Measurements from ENCODE around the gene SLC24A2.

SLC24A2 gene

GRCh38 chr9:19781240-19781639, 7.6 kb downstream of the SLC24A2 start:
- H3K9ac ChIP-seq (ENCODE audit: low read length): no peak overlapping the region
- no peaks in the 10 kb centered on the region for H3K4me1 ChIP-seq (ENCODE audit: insufficient read depth, low read length, severe bottlenecking)
- no peaks in the 10 kb centered on the region for H3K9me2 ChIP-seq (ENCODE audit: low read depth, low read length)
- H3K27me3 ChIP-seq (ENCODE audit: insufficient read depth, low read length): no peaks in the 10 kb centered on the region
- no peak overlapping the region for H3K4me3 ChIP-seq (ENCODE audit: low read depth, low read length, poor library complexity, severe bottlenecking)
- no peaks in the 10 kb centered on the region for H3F3A ChIP-seq (ENCODE audit: insufficient read depth, low read length)
- H3K79me2 ChIP-seq (ENCODE audit: insufficient read depth, low read length): no peaks in the 10 kb centered on the region
- H3K4me2 ChIP-seq (ENCODE audit: low read length): no peak overlapping the region
- no peak overlapping the region for H2AFZ ChIP-seq (ENCODE audit: low read length)
- no peaks in the 10 kb centered on the region for H3K36me3 ChIP-seq (ENCODE audit: insufficient read depth, low read length)
- no peak overlapping the region for H3K27ac ChIP-seq (ENCODE audit: low read depth, low read length, poor library complexity, severe bottlenecking)
- no peaks in the 10 kb centered on the region for H4K20me1 ChIP-seq (ENCODE audit: insufficient read depth, low read length)
- TF ChIP-seq, protein P1, sequence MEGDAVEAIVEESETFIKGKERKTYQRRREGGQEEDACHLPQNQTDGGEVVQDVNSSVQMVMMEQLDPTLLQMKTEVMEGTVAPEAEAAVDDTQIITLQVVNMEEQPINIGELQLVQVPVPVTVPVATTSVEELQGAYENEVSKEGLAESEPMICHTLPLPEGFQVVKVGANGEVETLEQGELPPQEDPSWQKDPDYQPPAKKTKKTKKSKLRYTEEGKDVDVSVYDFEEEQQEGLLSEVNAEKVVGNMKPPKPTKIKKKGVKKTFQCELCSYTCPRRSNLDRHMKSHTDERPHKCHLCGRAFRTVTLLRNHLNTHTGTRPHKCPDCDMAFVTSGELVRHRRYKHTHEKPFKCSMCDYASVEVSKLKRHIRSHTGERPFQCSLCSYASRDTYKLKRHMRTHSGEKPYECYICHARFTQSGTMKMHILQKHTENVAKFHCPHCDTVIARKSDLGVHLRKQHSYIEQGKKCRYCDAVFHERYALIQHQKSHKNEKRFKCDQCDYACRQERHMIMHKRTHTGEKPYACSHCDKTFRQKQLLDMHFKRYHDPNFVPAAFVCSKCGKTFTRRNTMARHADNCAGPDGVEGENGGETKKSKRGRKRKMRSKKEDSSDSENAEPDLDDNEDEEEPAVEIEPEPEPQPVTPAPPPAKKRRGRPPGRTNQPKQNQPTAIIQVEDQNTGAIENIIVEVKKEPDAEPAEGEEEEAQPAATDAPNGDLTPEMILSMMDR (IDR thresholded peaks at IDR 0.05; ENCODE audit: low read length): no peak
- TF ChIP-seq EZH2 (IDR thresholded peaks at IDR 0.05; ENCODE audit: borderline replicate concordance, low read length): no peak
- no peaks in the 10 kb centered on the region for H3K9me3 ChIP-seq (ENCODE audit: low read length)

GRCh38 chr9:19771446-19771845, 17.4 kb downstream of the SLC24A2 start:
- Histone ChIP-seq H3K9me2 (ENCODE audit: low read depth, low read length) (no peaks in the 10 kb centered on the region), H2AFZ (ENCODE audit: low read length) (no peak overlapping the region), H4K20me1 (ENCODE audit: insufficient read depth, low read length) (no peaks in the 10 kb centered on the region), H3K4me2 (ENCODE audit: low read length) (no peak overlapping the region), H3F3A (ENCODE audit: insufficient read depth, low read length) (no peaks in the 10 kb centered on the region), H3K4me3 (ENCODE audit: low read depth, low read length, poor library complexity, severe bottlenecking) (no peak overlapping the region), H3K36me3 (ENCODE audit: insufficient read depth, low read length) (no peaks in the 10 kb centered on the region), H3K27me3 (ENCODE audit: insufficient read depth, low read length) (no peaks in the 10 kb centered on the region), H3K9me3 (ENCODE audit: low read length) (no peaks in the 10 kb centered on the region), H3K9ac (ENCODE audit: low read length) (no peak overlapping the region), H3K79me2 (ENCODE audit: insufficient read depth, low read length) (no peaks in the 10 kb centered on the region), H3K27ac (ENCODE audit: low read depth, low read length, poor library complexity, severe bottlenecking) (no peak overlapping the region), H3K4me1 (ENCODE audit: insufficient read depth, low read length, severe bottlenecking) (no peaks in the 10 kb centered on the region)
- TF ChIP-seq EZH2 (IDR thresholded peaks at IDR 0.05; ENCODE audit: borderline replicate concordance, low read length): no peak
- TF ChIP-seq, protein P1 (IDR thresholded peaks at IDR 0.05; ENCODE audit: low read length): no peak

GRCh38 chr9:19770973-19771372, 17.9 kb downstream of the SLC24A2 start:
- H3K4me3 ChIP-seq (ENCODE audit: low read depth, low read length, poor library complexity, severe bottlenecking): no peak overlapping the region
- no peaks in the 10 kb centered on the region for H4K20me1 ChIP-seq (ENCODE audit: insufficient read depth, low read length)
- no peaks in the 10 kb centered on the region for H3K27me3 ChIP-seq (ENCODE audit: insufficient read depth, low read length)
- no peaks in the 10 kb centered on the region for H3K9me3 ChIP-seq (ENCODE audit: low read length)
- H3K4me1 ChIP-seq (ENCODE audit: insufficient read depth, low read length, severe bottlenecking): no peaks in the 10 kb centered on the region
- no peak overlapping the region for H3K4me2 ChIP-seq (ENCODE audit: low read length)
- no peak overlapping the region for H3K27ac ChIP-seq (ENCODE audit: low read depth, low read length, poor library complexity, severe bottlenecking)
- no peaks in the 10 kb centered on the region for H3K79me2 ChIP-seq (ENCODE audit: insufficient read depth, low read length)
- no peak overlapping the region for H2AFZ ChIP-seq (ENCODE audit: low read length)
- H3K9me2 ChIP-seq (ENCODE audit: low read depth, low read length): no peaks in the 10 kb centered on the region
- TF ChIP-seq, protein P1 (IDR thresholded peaks at IDR 0.05; ENCODE audit: low read length): no peak
- TF ChIP-seq EZH2 (IDR thresholded peaks at IDR 0.05; ENCODE audit: borderline replicate concordance, low read length): no peak
- no peaks in the 10 kb centered on the region for H3F3A ChIP-seq (ENCODE audit: insufficient read depth, low read length)
- H3K9ac ChIP-seq (ENCODE audit: low read length): no peak overlapping the region
- no peaks in the 10 kb centered on the region for H3K36me3 ChIP-seq (ENCODE audit: insufficient read depth, low read length)

Measured in OCI-LY1 (cell line).